Measurements from ENCODE around the gene NSRP1.
"Not testable (repeated sequence)": the region's sequence is repeated elsewhere in the genome, so short reads cannot be mapped to it uniquely, and the experiment has no call there.

The NSRP1 gene

DNA sequence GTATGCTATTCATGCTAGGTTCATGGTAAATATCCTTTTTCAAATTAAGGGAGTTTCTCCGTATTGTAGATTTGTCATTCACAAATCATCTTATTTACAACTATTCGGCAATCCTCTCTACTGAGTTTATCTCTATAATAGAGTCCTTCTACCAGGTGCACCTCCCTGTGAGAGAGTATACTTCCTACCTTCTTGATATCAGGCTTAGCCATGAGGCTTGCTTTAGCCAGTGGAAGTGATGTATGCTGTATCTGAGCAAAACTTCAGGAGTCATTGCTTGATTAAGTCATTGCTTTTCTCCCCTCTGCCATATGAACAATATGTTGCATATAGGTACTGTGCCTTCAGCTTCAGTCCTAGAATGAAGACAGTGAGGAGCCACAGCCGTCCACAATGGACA is 20.5 kb downstream of the NSRP1 start:
- TF ChIP-seq, protein P1, sequence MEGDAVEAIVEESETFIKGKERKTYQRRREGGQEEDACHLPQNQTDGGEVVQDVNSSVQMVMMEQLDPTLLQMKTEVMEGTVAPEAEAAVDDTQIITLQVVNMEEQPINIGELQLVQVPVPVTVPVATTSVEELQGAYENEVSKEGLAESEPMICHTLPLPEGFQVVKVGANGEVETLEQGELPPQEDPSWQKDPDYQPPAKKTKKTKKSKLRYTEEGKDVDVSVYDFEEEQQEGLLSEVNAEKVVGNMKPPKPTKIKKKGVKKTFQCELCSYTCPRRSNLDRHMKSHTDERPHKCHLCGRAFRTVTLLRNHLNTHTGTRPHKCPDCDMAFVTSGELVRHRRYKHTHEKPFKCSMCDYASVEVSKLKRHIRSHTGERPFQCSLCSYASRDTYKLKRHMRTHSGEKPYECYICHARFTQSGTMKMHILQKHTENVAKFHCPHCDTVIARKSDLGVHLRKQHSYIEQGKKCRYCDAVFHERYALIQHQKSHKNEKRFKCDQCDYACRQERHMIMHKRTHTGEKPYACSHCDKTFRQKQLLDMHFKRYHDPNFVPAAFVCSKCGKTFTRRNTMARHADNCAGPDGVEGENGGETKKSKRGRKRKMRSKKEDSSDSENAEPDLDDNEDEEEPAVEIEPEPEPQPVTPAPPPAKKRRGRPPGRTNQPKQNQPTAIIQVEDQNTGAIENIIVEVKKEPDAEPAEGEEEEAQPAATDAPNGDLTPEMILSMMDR (IDR thresholded peaks at IDR 0.05; ENCODE audit: low read depth, low read length, missing control alignments): no peak
- DNase-seq (ENCODE audit: low read depth): no peak
- no peak overlapping the region for H3K4me3 ChIP-seq (ENCODE audit: low read depth, low read length)

DNA sequence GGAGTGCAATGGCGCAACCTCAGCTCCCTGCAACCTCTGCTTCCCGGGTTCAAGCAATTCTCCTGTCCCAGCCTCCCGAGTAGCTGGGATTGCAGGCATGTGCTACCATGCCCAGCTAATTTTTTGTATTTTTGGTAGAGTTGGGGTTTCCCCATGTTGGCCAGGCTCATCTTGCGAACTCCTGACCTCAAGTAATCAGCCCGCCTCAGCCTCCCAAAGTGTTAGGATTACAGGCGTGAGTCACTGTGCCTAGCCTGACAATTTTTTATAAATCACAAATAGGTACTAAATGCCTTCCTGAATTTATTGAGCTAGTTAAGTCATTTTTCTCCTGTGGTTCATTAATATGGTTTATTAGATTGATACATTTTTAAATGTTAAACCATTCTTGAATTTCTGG is 31.2 kb downstream of the NSRP1 start:
- H3K4me3 ChIP-seq (ENCODE audit: low read depth, low read length); DNase-seq (ENCODE audit: low read depth): not testable (repeated sequence)

GRCh38 chr17:30148376-30148775 is 31.8 kb downstream of the NSRP1 start:
- TF ChIP-seq, protein P1 (IDR thresholded peaks at IDR 0.05; ENCODE audit: low read depth, low read length, missing control alignments): no peak
- DNase-seq (ENCODE audit: low read depth): no peak
- no peak overlapping the region for H3K4me3 ChIP-seq (ENCODE audit: low read depth, low read length)

GRCh38 chr17:30151471-30151870 is 34.9 kb downstream of the NSRP1 start:
- DNase-seq (ENCODE audit: low read depth): no peak
- no peak overlapping the region for H3K4me3 ChIP-seq (ENCODE audit: low read depth, low read length)
- TF ChIP-seq, protein P1 (IDR thresholded peaks at IDR 0.05; ENCODE audit: low read depth, low read length, missing control alignments): no peak

DNA sequence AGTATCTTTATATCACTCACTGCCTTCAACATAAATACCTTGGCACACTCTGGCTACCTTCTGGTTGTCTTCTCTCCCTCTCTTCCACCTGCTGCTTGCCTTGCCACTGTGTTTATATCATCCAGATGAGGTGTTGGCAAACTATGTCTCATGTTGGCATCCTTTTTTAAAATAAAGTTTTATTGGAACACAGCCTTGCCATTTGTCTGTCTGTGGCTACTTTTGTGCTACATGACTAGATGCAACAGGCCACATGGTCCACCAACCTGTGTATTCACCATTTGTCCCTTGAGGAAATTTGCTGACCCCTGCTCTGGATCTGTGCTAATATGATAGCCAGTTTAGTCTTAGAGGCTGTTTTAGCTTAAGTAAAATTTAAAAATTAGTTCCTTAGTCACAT is 36.8 kb downstream of the NSRP1 start:
- DNase-seq (ENCODE audit: low read depth): no peak
- no peak overlapping the region for H3K4me3 ChIP-seq (ENCODE audit: low read depth, low read length)
- TF ChIP-seq, protein P1 (IDR thresholded peaks at IDR 0.05; ENCODE audit: low read depth, low read length, missing control alignments): no peak

DNA sequence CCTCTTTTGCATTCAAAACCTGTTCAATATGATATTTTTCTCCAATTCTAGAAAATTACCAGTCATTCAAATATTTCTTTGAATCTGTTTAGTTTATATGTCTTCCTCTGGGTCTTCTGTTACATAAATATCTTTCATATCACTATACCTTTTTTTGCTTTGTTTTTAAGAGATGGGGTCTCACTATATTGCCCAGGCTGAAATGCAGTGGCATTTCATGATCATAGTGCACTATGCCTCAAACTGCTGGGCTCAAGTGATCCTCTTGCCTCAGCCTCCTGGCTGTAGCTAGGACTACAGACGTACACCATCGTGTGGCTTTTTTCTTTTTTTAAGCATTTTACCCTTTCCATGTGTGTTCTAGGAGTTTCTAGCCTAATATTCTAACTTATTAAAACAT is 38.8 kb downstream of the NSRP1 start:
- H3K4me3 ChIP-seq (ENCODE audit: low read depth, low read length): no peak overlapping the region
- no peak for DNase-seq (ENCODE audit: low read depth)
- TF ChIP-seq, protein P1 (IDR thresholded peaks at IDR 0.05; ENCODE audit: low read depth, low read length, missing control alignments): no peak

- no peak for DNase-seq (ENCODE audit: low read depth)
- TF ChIP-seq, protein P1 (IDR thresholded peaks at IDR 0.05; ENCODE audit: low read depth, low read length, missing control alignments): no peak
Measured at GRCh38 chr17:30158896-30159625, 42.4 kb downstream of the NSRP1 start.

More at GRCh38 chr17:30158896-30159625, 42.4 kb downstream of the NSRP1 start:
- no peak overlapping the region for H3K4me3 ChIP-seq (ENCODE audit: low read depth, low read length)
